ENCODE measurements around the gene IQGAP3. TPM values are rescaled to one million over a fixed set of nuclear protein-coding genes. Genes with fewer than 3 reads are reported as not detected.

IQGAP3 gene
- total RNA-seq, 3 donors from 2014 or later: 0.18 to 0.38 (median 0.37) TPM

DNA sequence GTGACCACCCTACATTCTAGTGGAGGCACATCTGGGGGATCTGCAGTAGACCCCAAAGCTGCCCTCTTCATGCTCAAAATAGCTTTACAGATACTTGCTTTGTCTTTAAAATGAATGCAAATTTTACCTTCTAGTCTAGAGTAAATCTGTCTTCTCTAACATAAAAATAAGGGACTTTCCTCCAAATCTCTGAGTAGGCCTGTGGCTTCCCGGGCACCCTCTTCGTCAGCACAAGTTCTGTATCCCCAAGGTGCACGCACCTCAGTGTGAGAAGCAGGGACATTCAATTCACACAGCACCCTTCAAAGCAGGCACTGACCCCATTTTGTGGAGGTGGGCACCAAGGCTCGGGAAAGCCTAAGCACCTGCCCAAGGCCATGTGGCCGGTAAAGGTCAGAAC is 90.8 kb downstream of the IQGAP3 start:
- Mint-ChIP-seq H3K27me3 (ENCODE audit: low read depth) (no peaks in the 10 kb centered on the region), H3K9me3 (no peaks in the 10 kb centered on the region), H3K36me3 (ENCODE audit: insufficient read depth) (peaks cover 28% of the 10 kb centered on the region), H3K4me1 (ENCODE audit: low read depth) (peaks cover 52% of the 10 kb centered on the region), H3K4me3 (peak overlapping the region; percentile 34)
- DNase-seq: peak; percentile 30
- peak; percentile 49 to 71 for ATAC-seq

DNA sequence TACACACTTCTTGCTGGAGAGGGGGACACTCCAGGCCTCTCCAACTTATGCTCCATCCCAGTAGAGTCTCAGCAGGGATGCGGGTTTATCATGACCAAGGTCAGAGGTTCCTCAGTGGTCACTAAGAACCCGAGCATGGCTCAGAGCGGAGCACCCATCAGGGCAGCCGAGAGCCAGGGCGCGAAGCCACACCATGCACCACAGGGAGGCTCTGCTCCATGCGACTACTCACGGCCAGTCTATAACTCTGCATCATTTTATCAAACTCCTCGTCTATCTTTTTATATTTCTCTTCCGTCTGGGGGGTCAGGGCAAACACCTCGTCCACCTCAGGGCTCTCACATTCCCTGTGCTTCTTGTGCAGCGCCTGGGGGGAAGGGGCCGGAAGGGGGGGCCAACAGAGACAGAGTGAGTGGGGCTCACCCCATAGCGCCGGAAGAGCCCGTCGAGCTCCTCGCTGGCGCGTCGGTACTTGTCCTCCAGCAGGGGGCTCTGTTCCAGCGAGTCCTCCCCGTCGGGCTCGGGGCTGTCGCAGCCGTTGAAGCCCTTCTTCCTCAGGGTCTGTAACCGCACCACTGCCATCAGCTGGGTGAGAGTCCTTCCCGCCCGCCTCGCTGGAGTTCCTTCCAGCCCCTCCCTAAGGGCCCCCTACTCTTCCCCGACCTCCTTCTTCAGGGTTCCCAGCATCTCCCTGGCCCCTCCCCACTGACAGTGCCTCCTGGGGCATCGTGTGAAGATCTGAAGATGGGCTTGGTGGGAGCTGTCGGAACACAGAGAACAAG is 91.8 kb downstream of the IQGAP3 start:
- peaks cover 34% of the 10 kb centered on the region for H3K36me3 Mint-ChIP-seq (ENCODE audit: insufficient read depth)
- H3K27me3 Mint-ChIP-seq (ENCODE audit: low read depth): no peaks in the 10 kb centered on the region
- peak overlapping the region; percentile 5 for H3K4me3 Mint-ChIP-seq
- DNase-seq: peak; percentile 75
- H3K9me3 Mint-ChIP-seq: no peaks in the 10 kb centered on the region
- peak; percentile 88 to 91 for ATAC-seq
- H3K4me1 Mint-ChIP-seq (ENCODE audit: low read depth): peaks cover 46% of the 10 kb centered on the region

DNA sequence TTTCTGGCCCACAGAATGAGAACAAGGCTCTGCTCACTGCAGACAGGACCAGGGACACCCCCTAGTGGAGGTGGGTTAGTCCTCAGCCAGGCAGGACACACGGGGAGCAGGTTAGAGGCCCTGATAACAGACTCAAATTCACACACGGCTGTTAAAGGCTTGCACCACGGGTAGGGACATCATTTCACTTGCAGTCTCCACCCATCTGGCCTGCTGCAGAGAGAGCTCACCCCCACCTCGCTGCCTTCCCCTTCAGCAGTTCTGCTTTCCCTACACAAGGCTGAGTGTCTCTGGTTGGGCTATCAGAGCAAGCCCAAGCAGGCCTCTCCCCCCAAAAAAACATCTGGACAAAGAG is 92.4 kb downstream of the IQGAP3 start:
- H3K36me3 Mint-ChIP-seq (ENCODE audit: insufficient read depth): peaks cover 38% of the 10 kb centered on the region
- DNase-seq: no peak
- no peaks in the 10 kb centered on the region for H3K9me3 Mint-ChIP-seq
- ATAC-seq: no peak
- peaks cover 46% of the 10 kb centered on the region for H3K4me1 Mint-ChIP-seq (ENCODE audit: low read depth)
- H3K27me3 Mint-ChIP-seq (ENCODE audit: low read depth): no peaks in the 10 kb centered on the region
- no peak overlapping the region for H3K4me3 Mint-ChIP-seq

DNA sequence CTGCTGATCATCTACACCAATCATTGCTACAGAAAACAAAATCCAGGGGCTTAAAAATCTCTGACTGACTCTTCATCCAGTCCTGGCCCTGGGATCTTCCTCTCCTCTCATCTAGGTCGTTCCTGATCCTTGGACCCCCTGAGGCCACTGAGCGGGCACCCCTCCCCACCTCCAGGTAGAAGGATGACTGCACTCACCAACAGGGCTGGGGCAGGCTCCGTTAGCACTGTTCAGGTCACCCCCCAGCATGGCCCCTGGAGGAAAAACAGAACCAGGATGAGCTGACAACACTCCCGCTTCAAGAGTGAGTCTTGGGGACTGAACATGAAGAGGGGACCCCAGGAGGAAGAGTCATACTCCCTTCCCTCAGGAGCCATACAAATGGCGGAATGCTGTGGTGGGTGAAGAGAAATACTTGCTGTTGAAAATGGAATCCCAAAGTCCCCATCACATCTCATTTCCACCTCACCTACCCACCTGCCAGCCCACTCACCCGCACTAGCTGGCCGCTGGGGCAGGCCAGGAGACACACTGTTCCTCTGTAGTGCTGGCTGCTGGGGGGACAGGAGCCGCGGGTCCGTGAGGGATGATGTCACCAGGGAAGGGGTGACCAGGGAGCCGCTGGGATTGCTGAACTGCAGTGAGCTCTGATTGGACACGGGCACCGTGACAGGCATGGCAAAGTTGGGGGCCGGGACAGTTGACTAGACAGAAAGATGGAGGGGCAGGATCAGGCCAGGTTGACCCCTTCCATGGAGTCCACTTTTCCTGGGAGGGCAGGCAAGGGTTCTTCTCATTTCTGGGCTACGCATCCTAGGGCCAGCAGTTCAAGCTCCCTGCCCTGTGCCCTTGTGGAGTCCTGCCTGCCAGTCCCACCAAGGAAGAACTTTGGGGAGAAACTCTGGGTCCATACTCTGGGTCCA is 93.0 kb downstream of the IQGAP3 start:
- DNase-seq (no peak), ATAC-seq (no peak)
- H3K36me3 Mint-ChIP-seq (ENCODE audit: insufficient read depth): peaks cover 40% of the 10 kb centered on the region
- H3K27me3 Mint-ChIP-seq (ENCODE audit: low read depth): no peaks in the 10 kb centered on the region
- H3K9me3 Mint-ChIP-seq: no peaks in the 10 kb centered on the region
- H3K4me3 Mint-ChIP-seq: no peak overlapping the region
- peaks cover 44% of the 10 kb centered on the region for H3K4me1 Mint-ChIP-seq (ENCODE audit: low read depth)

DNA sequence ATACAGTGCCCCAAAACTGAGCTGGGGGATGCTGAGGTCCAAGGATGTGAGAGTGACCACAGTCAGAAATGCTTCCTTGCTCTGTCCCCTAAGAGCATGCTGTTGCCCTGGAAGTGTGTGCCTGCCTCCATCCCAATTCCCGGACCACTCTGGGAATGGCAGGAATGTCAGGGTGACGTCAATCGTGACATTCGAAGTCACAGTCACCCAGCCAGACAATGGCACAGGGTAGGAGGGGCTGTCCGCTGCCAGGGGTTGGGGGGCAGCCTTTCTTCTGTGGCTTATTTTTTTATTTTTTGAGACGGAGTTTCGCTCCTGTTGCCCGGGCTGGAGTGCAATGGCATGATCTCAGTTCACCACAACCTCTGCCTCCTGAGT is 94.1 kb downstream of the IQGAP3 start:
- Mint-ChIP-seq H3K4me1 (ENCODE audit: low read depth) (peaks cover 35% of the 10 kb centered on the region), H3K9me3 (no peaks in the 10 kb centered on the region), H3K36me3 (ENCODE audit: insufficient read depth) (peaks cover 50% of the 10 kb centered on the region), H3K27me3 (ENCODE audit: low read depth) (no peaks in the 10 kb centered on the region), H3K4me3 (no peak overlapping the region)
- DNase-seq (no peak), ATAC-seq (no peak)

DNA sequence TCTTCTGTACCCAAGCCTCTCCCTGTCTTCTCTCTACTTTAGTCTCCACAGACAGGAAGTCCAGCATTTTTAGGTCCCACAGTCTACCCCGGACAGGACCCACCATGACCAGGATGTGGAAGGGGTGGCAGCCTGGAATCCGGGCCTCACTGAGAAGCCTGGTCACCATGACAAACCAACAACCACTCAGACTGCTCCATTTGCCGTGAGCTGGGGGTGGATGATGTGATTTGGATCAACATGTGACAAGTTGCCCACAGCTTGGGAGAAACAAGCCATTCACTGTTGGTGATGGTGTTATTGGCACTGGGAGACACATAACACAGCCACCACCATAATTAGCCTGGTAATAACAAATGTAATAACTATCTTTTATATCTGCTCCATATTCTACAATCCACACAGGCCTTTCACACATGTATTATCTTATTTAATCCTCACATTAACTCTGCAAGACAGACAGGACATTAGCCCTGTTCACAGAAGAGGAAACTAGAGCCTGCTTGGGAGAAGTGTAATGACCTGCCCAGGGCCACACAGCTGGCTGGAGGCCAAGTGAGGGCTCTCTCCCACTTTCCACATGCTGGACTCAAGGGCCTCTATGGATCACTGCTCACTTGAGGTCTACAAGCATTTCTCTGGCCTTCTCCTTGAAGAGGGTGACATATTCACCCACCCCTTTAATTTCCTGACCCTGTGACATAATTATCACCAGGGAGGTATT is 94.7 kb downstream of the IQGAP3 start:
- H3K36me3 Mint-ChIP-seq (ENCODE audit: insufficient read depth): peaks cover 50% of the 10 kb centered on the region
- ATAC-seq (no peak), DNase-seq (no peak)
- no peak overlapping the region for H3K4me3 Mint-ChIP-seq
- no peaks in the 10 kb centered on the region for H3K27me3 Mint-ChIP-seq (ENCODE audit: low read depth)
- peaks cover 33% of the 10 kb centered on the region for H3K4me1 Mint-ChIP-seq (ENCODE audit: low read depth)
- no peaks in the 10 kb centered on the region for H3K9me3 Mint-ChIP-seq

DNA sequence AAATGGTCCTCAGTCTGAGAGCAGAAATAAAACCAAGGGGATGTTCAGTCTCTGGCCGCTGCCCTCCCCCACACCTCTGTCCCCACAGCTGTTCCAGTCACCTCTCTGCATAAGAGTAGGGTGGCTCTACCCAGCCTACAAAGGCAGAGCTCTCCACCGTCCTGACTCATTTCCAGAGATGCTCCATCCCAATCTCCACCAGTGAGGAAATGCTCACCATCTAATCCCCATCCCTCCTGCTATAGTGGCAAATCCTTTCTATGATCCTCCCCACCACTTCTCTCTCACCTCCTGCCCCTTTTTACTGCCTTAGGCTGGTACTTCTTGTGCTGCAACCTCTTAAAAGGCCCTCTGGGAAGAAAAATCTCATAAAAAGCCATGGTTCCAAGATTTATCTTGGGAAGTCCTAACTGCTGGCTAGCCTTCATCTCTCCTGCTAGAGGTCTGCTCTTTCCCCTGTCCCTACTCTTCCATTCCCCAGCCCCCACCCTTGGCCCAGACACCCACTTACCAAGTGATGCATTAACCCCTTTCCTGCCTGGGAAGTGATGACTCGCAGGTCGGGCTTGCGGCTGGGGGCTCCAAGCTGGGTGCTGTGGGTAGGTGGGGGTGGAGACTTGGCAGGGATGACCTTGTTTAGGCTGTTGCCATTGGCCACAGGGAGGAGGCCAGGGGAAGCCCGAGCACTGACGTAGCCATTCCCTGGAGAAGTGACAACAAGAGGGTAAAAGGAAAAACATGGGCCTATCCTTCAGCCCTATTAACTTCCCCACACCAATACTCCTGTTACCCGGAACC is 95.7 kb downstream of the IQGAP3 start:
- DNase-seq (no peak), ATAC-seq (no peak)
- Mint-ChIP-seq H3K4me3 (no peak overlapping the region), H3K9me3 (no peaks in the 10 kb centered on the region), H3K36me3 (ENCODE audit: insufficient read depth) (peaks cover 49% of the 10 kb centered on the region), H3K27me3 (ENCODE audit: low read depth) (no peaks in the 10 kb centered on the region), H3K4me1 (ENCODE audit: low read depth) (peaks cover 23% of the 10 kb centered on the region)

DNA sequence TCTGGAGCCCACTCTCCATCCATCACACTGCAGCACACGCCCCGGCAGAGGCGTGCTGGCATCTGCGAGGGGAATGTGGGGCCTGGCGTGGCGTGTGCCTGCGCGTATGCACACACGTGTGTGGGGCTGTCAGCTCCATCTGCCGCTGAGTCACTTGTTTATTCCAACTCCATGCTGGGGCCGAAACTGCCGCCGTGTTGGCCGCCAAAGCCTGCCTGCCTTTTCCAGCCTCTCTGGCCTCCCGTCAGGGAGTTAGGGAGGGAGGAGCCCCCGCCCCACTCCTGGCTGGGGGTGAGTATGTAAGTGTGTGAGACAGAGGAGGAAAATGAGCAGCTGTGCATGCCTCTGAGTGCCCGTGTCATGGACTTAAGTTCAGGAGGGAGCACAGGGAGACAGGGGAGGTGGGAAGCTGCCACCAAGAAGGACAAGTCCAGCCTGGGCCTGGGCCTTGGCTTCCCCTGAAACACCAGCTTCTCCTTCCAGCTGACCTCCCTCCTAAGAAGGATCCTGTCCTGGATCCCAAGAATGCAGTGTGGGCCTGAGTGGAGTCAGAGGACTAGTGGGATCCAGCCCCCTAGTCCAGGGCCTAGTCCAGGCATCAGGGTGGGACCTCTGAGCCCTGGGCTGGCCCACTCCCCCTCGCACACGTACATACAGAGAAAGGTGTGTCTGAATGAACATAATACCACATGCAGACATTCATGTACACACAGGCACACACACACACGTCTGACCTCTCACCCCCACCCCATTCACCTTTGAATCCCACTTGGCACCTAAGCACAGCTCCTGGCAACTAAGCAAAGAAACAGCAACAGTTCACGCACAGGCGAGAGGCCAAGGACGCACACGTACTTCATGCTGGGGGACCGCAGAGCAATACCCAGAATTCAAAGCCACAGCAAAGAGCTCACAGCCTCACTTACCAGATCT is 96.5 kb downstream of the IQGAP3 start:
- no peaks in the 10 kb centered on the region for H3K9me3 Mint-ChIP-seq
- peaks cover 15% of the 10 kb centered on the region for H3K4me1 Mint-ChIP-seq (ENCODE audit: low read depth)
- ATAC-seq: no peak
- peaks cover 47% of the 10 kb centered on the region for H3K36me3 Mint-ChIP-seq (ENCODE audit: insufficient read depth)
- DNase-seq: no peak
- no peak overlapping the region for H3K4me3 Mint-ChIP-seq
- no peaks in the 10 kb centered on the region for H3K27me3 Mint-ChIP-seq (ENCODE audit: low read depth)

Other genes with a start within 250 kb of the IQGAP3 start
- 100 to 1,000 TPM; 694 to 815 (median 725) TPM for gene CCT3, start 234.3 kb downstream of the IQGAP3 start, total RNA-seq
- under 1 TPM in 2 of 3 donors, not detected in 1; 0.37 to 0.43 TPM for gene TSACC, start 234.0 kb downstream of the IQGAP3 start, total RNA-seq
- not detected for gene RHBG, start 203.4 kb downstream of the IQGAP3 start, total RNA-seq
- gene MEF2D, start 71.8 kb downstream of the IQGAP3 start, total RNA-seq: 10 to 100 TPM; 42.5 to 50.9 (median 46.3) TPM
- 10 to 100 TPM in 1 of 3 donors, 1 to 10 TPM in 2; 2.9 to 10.9 (median 5.4) TPM for gene TTC24, start 7.2 kb upstream of the IQGAP3 start, total RNA-seq
- gene NAXE, start 19.2 kb upstream of the IQGAP3 start, total RNA-seq: 100 to 1,000 TPM in 1 of 3 donors, 10 to 100 TPM in 2; 80.3 to 102 (median 83.7) TPM
- gene GPATCH4, start 28.9 kb upstream of the IQGAP3 start, total RNA-seq: 100 to 1,000 TPM; 171 to 190 (median 174) TPM
- not detected for gene HAPLN2, start 46.9 kb upstream of the IQGAP3 start, total RNA-seq
- gene BCAN, start 69.6 kb upstream of the IQGAP3 start, total RNA-seq: not detected
- gene NES, start 104.8 kb upstream of the IQGAP3 start, total RNA-seq: under 1 TPM; 0.05 to 0.13 (median 0.05) TPM
- 1 to 10 TPM; 1.8 to 2.5 (median 2.4) TPM for gene CRABP2, start 133.0 kb upstream of the IQGAP3 start, total RNA-seq
- 10 to 100 TPM; 16.6 to 18.9 (median 18.5) TPM for gene METTL25B, start 155.9 kb upstream of the IQGAP3 start, total RNA-seq
- 10 to 100 TPM; 62.4 to 65.9 (median 63.8) TPM for gene ISG20L2, start 156.2 kb upstream of the IQGAP3 start, total RNA-seq
- gene MRPL24, start 168.5 kb upstream of the IQGAP3 start, total RNA-seq: 100 to 1,000 TPM; 132 to 138 (median 132) TPM
- gene HDGF, start 179.1 kb upstream of the IQGAP3 start, total RNA-seq: 100 to 1,000 TPM; 221 to 249 (median 230) TPM
- gene PRCC, start 195.0 kb upstream of the IQGAP3 start, total RNA-seq: 100 to 1,000 TPM; 108 to 111 (median 111) TPM
- 100 to 1,000 TPM; 200 to 245 (median 214) TPM for gene SH2D2A, start 244.3 kb upstream of the IQGAP3 start, total RNA-seq